ENCODE results near the gene EFCAB11. TPM values are rescaled to one million over a fixed set of nuclear protein-coding genes. Genes with fewer than 3 reads are reported as not detected.
A peak's percentile ranks its signal among the peaks of the same experiment; 100 is the strongest.

Gene EFCAB11
- polyA plus RNA-seq, 3 donors = 2.0 to 4.3 (median 2.1) TPM

DNA sequence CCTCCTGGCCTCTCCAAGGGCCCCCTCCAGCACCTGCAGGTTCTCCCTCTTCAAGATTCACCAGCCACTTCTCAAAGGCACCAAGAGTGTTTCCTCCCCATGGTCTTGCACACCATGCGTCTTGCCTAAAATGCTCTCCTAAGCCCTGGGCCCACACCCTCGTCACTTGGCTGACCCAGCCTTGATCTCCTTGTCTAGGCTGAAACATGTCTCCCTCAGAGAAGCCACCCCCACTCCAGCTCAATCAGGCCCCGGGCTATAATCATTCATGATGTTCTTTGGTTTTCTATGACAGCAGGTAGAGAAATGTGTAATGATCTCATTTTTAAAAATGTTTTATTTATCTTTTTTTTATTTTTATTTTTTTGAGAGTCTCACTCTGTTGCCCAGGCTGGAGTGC, 88.1 kb downstream of the EFCAB11 start:
- Histone ChIP-seq H4K20me1 (ENCODE audit: insufficient read depth, low read length) (no peaks in the 10 kb centered on the region), H3K79me2 (ENCODE audit: insufficient read depth, low read length) (no peaks in the 10 kb centered on the region), H3K9ac (ENCODE audit: insufficient read depth, low read length, poor library complexity, severe bottlenecking) (no peak overlapping the region), H3K36me3 (replicated peaks in 1 of 2; ENCODE audit: control insufficient read depth in 1 of 2, insufficient read depth in 2 of 2, low read length in 2 of 2) (no peaks in the 10 kb centered on the region), H3K27ac (ENCODE audit: low read depth in 1 of 2, low read length in 2 of 2) (no peak overlapping the region), H3K9me3 (replicated peaks in 1 of 2; ENCODE audit: control insufficient read depth in 1 of 2, insufficient read depth in 1 of 2, low read length in 2 of 2) (peaks cover 8 to 16% of the 10 kb centered on the region in 2 donors), H3K4me1 (ENCODE audit: control insufficient read depth in 1 of 2, insufficient read depth in 2 of 2, low read length in 2 of 2) (no peaks in the 10 kb centered on the region), H3K4me3 (replicated peaks in 1 of 3; ENCODE audit: low read depth in 2 of 3, low read length in 3 of 3) (no peak overlapping the region), H3K4me2 (replicated peaks; ENCODE audit: extremely low read depth, low read length, poor library complexity, severe bottlenecking) (no peak overlapping the region), H3K27me3 (ENCODE audit: control insufficient read depth in 2 of 2, insufficient read depth in 2 of 2, low read length in 2 of 2) (no peaks in the 10 kb centered on the region), H2AFZ (ENCODE audit: insufficient read depth, low read depth, low read length, poor library complexity, severe bottlenecking) (no peak overlapping the region)
- Mint-ChIP-seq H3K36me3 (peaks cover 0 to 7% of the 10 kb centered on the region in 2 donors), H3K4me1 (no peaks in the 10 kb centered on the region), H3K27ac (peak overlapping the region in 1 of 7 donors; percentile 27), H3K4me3 (no peak overlapping the region), H3K9me3 (peaks cover 6 to 20% (median 8%) of the 10 kb centered on the region in 7 donors), H3K27me3 (ENCODE audit: low read depth in 3 of 3) (peaks cover 0 to 2% (median 0%) of the 10 kb centered on the region in 3 donors)
- WGBS (ENCODE audit: insufficient coverage) = 100% methylated on average over 2 of the region's 3 CpGs
- intact Hi-C loops (cut with micrococcal nuclease) = no loop called here
- DNase-seq = no peak
- TF ChIP-seq, protein P1, sequence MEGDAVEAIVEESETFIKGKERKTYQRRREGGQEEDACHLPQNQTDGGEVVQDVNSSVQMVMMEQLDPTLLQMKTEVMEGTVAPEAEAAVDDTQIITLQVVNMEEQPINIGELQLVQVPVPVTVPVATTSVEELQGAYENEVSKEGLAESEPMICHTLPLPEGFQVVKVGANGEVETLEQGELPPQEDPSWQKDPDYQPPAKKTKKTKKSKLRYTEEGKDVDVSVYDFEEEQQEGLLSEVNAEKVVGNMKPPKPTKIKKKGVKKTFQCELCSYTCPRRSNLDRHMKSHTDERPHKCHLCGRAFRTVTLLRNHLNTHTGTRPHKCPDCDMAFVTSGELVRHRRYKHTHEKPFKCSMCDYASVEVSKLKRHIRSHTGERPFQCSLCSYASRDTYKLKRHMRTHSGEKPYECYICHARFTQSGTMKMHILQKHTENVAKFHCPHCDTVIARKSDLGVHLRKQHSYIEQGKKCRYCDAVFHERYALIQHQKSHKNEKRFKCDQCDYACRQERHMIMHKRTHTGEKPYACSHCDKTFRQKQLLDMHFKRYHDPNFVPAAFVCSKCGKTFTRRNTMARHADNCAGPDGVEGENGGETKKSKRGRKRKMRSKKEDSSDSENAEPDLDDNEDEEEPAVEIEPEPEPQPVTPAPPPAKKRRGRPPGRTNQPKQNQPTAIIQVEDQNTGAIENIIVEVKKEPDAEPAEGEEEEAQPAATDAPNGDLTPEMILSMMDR (IDR thresholded peaks at IDR 0.05) = no peak

DNA sequence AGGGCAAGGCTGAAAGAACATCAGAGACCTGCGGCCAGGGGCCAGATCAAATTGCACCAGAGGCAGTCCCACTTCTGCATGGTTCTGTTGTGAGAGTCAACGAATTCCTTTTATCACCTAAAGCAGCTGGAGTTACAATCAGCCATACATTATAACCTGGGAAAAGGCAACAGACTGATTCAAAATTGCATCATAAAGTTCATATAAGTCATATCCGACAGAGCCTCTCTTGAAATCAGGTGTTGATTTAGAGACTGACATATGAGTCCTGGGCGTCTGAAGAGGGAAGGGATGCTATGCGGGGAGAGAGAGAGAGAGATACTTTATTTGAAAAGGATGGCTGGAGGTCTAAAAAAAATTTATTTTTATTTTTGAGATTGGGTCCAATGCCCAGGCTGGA, 89.4 kb downstream of the EFCAB11 start:
- Histone ChIP-seq H3K79me2 (ENCODE audit: insufficient read depth, low read length) (no peaks in the 10 kb centered on the region), H3K9ac (ENCODE audit: insufficient read depth, low read length, poor library complexity, severe bottlenecking) (no peak overlapping the region), H2AFZ (ENCODE audit: insufficient read depth, low read depth, low read length, poor library complexity, severe bottlenecking) (no peak overlapping the region), H3K9me3 (replicated peaks in 1 of 2; ENCODE audit: control insufficient read depth in 1 of 2, insufficient read depth in 1 of 2, low read length in 2 of 2) (peaks cover 8 to 16% of the 10 kb centered on the region in 2 donors), H3K27ac (ENCODE audit: low read depth in 1 of 2, low read length in 2 of 2) (no peak overlapping the region), H3K4me3 (replicated peaks in 1 of 3; ENCODE audit: low read depth in 2 of 3, low read length in 3 of 3) (no peak overlapping the region), H3K36me3 (replicated peaks in 1 of 2; ENCODE audit: control insufficient read depth in 1 of 2, insufficient read depth in 2 of 2, low read length in 2 of 2) (no peaks in the 10 kb centered on the region), H3K4me2 (replicated peaks; ENCODE audit: extremely low read depth, low read length, poor library complexity, severe bottlenecking) (no peak overlapping the region), H3K4me1 (ENCODE audit: control insufficient read depth in 1 of 2, insufficient read depth in 2 of 2, low read length in 2 of 2) (no peaks in the 10 kb centered on the region), H3K27me3 (ENCODE audit: control insufficient read depth in 2 of 2, insufficient read depth in 2 of 2, low read length in 2 of 2) (no peaks in the 10 kb centered on the region), H4K20me1 (ENCODE audit: insufficient read depth, low read length) (no peaks in the 10 kb centered on the region)
- TF ChIP-seq, protein P1 (IDR thresholded peaks at IDR 0.05) = no peak
- no CpG with 5 or more reads among the region's 5 CpGs for WGBS (ENCODE audit: insufficient coverage)
- intact Hi-C loops (cut with micrococcal nuclease) = no loop called here
- H3K4me1 Mint-ChIP-seq = no peaks in the 10 kb centered on the region
- H3K27me3 Mint-ChIP-seq (ENCODE audit: low read depth in 3 of 3) = peaks cover 0 to 2% (median 2%) of the 10 kb centered on the region in 3 donors
- peaks cover 6 to 21% (median 10%) of the 10 kb centered on the region in 7 donors for H3K9me3 Mint-ChIP-seq
- peaks cover 4 to 7% of the 10 kb centered on the region in 2 donors for H3K36me3 Mint-ChIP-seq
- peak overlapping the region in 1 of 7 donors; percentile 21 for H3K27ac Mint-ChIP-seq
- H3K4me3 Mint-ChIP-seq = no peak overlapping the region
- no peak for DNase-seq
